ENCODE results near the gene MIPEP.
"Not testable (repeated sequence)": the region's sequence is repeated elsewhere in the genome, so short reads cannot be mapped to it uniquely, and the experiment has no call there.

Gene MIPEP

GRCh38 chr13:23898101-23898500 lies 8.9 kb upstream of the MIPEP start:
- no peak for TF ChIP-seq CTCF (IDR thresholded peaks at IDR 0.05; ENCODE audit: low read depth, low read length)
- TF ChIP-seq MYC (IDR thresholded peaks at IDR 0.05; ENCODE audit: low read depth, low read length) = no peak
- TF ChIP-seq POLR2A (IDR thresholded peaks at IDR 0.05; ENCODE audit: extremely low read depth, insufficient read length) = no peak
- TF ChIP-seq MAX (IDR thresholded peaks at IDR 0.05; ENCODE audit: low read depth, low read length) = no peak
- no peak overlapping the region for H3K4me3 ChIP-seq (ENCODE audit: low read depth, low read length)
- no peak for DNase-seq (ENCODE audit: low read depth)

GRCh38 chr13:23897452-23897919 lies 8.3 kb upstream of the MIPEP start, which contains the start of gene C1QTNF9B:
C1QTNF9B (minus strand) TSS chr13:23897502.
- DNase-seq (ENCODE audit: low read depth); H3K4me3 ChIP-seq (ENCODE audit: low read depth, low read length): not testable (repeated sequence)

- not testable (repeated sequence) for H3K4me3 ChIP-seq (ENCODE audit: low read depth, low read length); DNase-seq (ENCODE audit: low read depth)
Measured at GRCh38 chr13:23894746-23895145, 5.5 kb upstream of the MIPEP start.

- not testable (repeated sequence) for H3K4me3 ChIP-seq (ENCODE audit: low read depth, low read length); DNase-seq (ENCODE audit: low read depth)
Measured at GRCh38 chr13:23893791-23894190, 4.6 kb upstream of the MIPEP start.

GRCh38 chr13:23889615-23890607 lies 711 bp upstream of the MIPEP start:
- no peak for TF ChIP-seq MAX (IDR thresholded peaks at IDR 0.05; ENCODE audit: low read depth, low read length)
- no peak for TF ChIP-seq MYC (IDR thresholded peaks at IDR 0.05; ENCODE audit: low read depth, low read length)
- TF ChIP-seq POLR2A (IDR thresholded peaks at IDR 0.05; ENCODE audit: extremely low read depth, insufficient read length) = no peak
- TF ChIP-seq CTCF (IDR thresholded peaks at IDR 0.05; ENCODE audit: low read depth, low read length) = no peak
- H3K4me3 ChIP-seq (ENCODE audit: low read depth, low read length) = peak overlapping the region; percentile 54
- peak; percentile 22 for DNase-seq (ENCODE audit: low read depth)

GRCh38 chr13:23884361-23884760 lies 4.8 kb downstream of the MIPEP start:
- H3K4me3 ChIP-seq (ENCODE audit: low read depth, low read length) = not testable (repeated sequence)

GRCh38 chr13:23883255-23883654 lies 5.9 kb downstream of the MIPEP start:
- no peak overlapping the region for H3K4me3 ChIP-seq (ENCODE audit: low read depth, low read length)
- TF ChIP-seq MAX (IDR thresholded peaks at IDR 0.05; ENCODE audit: low read depth, low read length) (no peak), CTCF (IDR thresholded peaks at IDR 0.05; ENCODE audit: low read depth, low read length) (no peak), MYC (IDR thresholded peaks at IDR 0.05; ENCODE audit: low read depth, low read length) (no peak), POLR2A (IDR thresholded peaks at IDR 0.05; ENCODE audit: extremely low read depth, insufficient read length) (no peak)
- DNase-seq (ENCODE audit: low read depth) = no peak

More at GRCh38 chr13:23884361-23884760, 4.8 kb downstream of the MIPEP start:
- DNase-seq (ENCODE audit: low read depth) = not testable (repeated sequence)

GRCh38 chr13:23881402-23881800 lies 7.8 kb downstream of the MIPEP start:
- not testable (repeated sequence) for DNase-seq (ENCODE audit: low read depth); H3K4me3 ChIP-seq (ENCODE audit: low read depth, low read length)

GRCh38 chr13:23880493-23881401 lies 8.5 kb downstream of the MIPEP start:
- H3K4me3 ChIP-seq (ENCODE audit: low read depth, low read length); DNase-seq (ENCODE audit: low read depth): not testable (repeated sequence)
